CD4-positive, alpha-beta T cell treated with Interleukin-6 for 4 hours (primary cell): ENCODE data around the gene ASB6.
"Not testable (repeated sequence)": the region's sequence is repeated elsewhere in the genome, so short reads cannot be mapped to it uniquely, and the experiment has no call there.

Experiments used
- DNase-seq: peaks from one replicate; pipeline ENCODE4 v3.0.0-alpha.2; 2020; ENCODE audit warnings: mixed read lengths

The ASB6 gene

DNA sequence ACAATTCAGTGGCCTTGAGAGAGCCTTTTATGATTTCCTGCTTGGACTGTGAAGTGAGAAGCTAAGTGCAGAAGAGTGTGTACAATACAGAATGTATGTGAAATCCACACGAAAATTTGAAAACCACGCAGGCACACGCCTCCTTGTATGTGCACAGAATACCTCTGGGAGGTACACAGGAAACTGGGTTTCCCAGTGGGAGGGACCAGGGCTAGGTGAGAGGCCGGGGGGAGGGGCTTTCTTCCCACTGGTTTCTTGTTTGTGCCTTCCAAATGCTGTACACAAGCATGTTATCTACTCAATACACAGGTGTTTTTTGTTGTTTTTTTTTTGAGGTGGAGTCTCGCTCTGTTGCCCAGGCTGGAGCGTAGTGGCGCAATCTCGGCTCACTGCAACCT, 37.2 kb downstream of the ASB6 start:
- peak; percentile 65 for DNase-seq

- DNase-seq: no peak
Measured at GRCh38 chr9:129604056-129604765, 37.7 kb downstream of the ASB6 start.

- DNase-seq: no peak
Measured at GRCh38 chr9:129602598-129603415, 39.1 kb downstream of the ASB6 start.

DNA sequence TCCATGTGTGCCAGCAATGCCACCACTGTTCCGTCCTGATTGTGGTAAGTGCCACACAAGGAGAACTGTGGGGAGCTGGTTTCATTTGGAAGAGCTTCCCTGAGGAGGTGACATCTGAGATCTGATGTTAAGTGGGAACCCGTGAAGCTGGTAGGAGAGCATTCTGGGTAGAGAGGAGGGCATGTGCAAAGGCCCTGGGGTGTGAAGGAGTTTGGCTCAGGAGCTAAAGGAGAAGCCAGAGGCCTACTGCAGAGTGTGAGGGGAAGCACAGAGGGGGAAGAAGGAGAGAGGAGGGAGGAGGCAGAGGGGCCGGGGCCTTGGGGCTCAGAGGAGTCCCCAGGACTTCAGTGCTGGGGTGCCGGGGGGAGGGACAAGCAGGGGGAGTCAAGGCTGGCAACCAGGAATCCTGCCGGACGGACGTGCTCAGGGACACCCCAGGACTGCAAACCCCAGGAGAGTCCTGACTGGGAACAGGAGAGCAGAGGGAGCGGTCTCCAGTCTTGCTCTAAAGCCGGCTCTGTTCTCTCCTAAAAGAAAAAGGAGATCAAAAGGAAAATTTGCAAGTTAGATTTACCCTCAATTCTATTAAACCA, 40.8 kb downstream of the ASB6 start:
- DNase-seq: no peak

DNA sequence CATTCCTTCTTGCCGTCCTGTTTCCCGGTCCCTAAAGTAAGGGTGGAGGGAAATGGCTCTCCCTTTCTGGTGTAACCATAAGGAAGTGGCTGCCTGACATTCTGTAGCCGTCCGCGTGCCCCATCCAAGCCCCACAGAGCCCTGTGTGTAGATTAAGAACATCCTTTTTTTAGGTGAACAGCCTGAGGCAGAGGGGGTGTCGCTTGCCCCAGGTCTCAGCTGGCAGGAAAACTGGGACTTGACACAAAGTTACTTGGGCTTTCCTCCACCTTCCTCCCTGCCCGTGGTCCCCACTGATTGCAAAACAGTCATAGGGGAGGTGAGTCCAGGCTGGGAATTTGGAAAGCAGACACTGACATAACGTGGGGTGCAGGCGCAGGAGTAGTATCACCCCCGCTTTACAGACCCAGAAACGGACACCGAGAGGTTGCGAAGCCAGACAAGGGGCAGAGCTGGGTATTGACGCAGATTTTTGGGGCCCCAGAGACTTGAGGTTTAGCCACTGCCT, 43.8 kb downstream of the ASB6 start:
- DNase-seq: no peak

DNA sequence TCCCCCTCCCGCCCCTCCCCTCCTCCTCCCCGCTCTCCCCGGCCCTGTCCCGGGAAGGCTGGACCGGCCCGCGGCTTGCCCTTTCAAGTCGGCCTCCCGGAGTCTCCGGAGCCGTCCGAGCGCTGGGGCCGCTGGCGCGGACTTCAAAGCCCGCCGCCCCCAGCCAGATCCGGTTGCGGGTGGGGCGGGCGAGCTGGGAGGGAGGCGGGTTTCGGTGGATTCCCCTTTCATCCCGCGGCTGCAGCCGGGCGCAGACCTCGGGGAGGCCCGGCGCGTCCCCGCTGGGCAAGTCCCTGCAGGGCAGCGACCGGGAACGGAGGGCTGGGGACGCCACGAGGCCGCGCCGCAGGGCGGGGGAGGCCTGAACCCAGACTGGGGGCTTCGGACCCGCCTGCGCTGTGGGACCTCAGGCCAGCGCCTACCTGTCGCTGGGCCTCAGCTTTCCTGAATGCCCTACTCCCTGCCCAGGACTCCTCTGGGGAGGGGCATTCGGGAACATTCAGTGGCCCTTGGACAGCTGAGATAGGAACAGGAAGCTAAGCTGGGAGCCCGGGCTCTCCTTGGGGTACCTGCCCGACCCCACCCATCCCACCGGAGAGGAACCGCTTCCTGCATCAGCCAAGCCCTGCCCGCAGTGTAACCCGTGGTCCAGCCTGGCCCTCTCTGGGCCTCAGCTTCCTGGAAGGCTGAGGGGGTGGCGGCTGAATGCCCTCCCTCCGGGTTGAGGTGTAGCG, 44.4 kb downstream of the ASB6 start:
- DNase-seq: peak; percentile 44

GRCh38 chr9:129596541-129597331, 45.2 kb downstream of the ASB6 start:
- DNase-seq: no peak

- DNase-seq: no peak
Measured at GRCh38 chr9:129595903-129596540, 45.9 kb downstream of the ASB6 start.

GRCh38 chr9:129595311-129595741, 46.6 kb downstream of the ASB6 start:
- no peak for DNase-seq

DNA sequence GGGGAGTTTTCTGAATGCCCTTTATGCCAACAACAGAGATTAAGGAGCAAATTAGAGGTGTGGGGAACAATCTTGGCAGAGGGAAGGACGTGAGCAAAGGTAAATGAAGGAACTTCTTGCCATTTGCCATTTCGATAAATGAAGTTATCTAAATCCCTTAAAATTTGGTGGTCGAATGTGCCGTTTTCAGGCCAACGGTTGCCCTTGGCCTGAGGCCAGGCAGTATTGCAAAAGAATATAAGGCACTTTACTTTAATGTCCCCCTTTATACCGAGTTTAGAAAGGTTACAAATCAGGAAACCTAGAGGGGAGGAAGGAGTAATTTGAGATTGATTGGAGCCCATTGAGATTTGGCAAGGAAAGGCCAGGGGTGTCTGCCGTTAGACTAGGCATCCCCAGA, 47.3 kb downstream of the ASB6 start:
- no peak for DNase-seq

DNA sequence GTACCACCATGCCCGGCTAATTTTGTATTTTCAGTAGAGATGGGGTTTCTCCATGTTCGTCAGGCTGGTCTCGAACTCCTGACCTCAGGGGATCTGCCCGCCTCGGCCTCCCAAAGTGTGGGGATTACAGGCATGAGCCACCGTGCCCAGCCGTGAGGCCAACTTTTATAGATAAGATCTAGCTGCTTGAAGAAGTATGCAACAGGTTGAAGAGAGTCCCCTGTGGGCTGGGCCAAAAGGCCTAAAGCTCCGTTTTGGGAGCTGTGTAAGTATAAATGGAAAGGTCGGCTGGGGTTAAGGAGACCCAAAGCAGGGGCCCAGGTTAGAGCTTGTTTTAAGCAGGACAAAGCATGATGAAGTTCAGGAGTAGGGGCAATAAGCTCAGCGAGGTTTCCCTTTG, 49.2 kb downstream of the ASB6 start:
- DNase-seq: not testable (repeated sequence)

DNA sequence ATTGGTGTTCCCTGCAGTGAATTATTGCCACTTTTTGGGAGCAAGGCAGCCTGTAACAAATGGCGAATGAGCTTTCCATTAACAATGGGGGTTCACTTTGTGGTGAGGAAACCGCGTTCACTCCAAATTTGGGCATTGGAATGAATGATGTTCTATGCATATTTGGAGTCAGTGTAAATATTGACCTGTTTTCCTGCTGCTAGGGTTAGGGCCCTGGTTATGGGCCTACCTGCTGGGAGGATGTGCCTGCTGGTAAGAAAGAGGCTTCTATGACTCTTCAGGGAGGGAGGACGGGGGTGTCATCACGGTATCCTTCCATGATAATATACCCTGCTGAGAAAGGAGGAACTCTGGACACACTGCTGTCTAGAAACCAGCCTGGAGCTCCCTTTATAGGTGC, 50.0 kb downstream of the ASB6 start:
- DNase-seq: no peak

DNA sequence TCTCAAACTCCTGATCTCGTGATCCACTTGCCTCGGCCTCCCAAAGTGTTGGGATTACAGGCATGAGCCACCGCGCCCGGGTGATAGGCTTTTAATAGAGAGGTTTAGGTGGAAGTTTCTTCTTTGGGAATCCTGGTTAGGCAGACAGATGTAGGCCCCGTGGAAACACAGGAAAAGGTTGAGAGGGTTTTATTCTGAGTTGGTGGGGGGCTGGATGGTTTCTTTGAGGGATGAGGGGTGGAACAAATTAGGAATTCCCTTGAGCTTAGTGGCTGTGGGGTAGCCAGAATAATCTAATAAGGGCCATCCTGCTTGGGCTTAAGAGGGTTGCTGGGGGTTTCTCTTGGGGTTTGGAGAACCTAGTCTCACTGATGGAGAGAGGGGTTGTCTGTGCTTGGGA, 51.5 kb downstream of the ASB6 start:
- DNase-seq: no peak

DNA sequence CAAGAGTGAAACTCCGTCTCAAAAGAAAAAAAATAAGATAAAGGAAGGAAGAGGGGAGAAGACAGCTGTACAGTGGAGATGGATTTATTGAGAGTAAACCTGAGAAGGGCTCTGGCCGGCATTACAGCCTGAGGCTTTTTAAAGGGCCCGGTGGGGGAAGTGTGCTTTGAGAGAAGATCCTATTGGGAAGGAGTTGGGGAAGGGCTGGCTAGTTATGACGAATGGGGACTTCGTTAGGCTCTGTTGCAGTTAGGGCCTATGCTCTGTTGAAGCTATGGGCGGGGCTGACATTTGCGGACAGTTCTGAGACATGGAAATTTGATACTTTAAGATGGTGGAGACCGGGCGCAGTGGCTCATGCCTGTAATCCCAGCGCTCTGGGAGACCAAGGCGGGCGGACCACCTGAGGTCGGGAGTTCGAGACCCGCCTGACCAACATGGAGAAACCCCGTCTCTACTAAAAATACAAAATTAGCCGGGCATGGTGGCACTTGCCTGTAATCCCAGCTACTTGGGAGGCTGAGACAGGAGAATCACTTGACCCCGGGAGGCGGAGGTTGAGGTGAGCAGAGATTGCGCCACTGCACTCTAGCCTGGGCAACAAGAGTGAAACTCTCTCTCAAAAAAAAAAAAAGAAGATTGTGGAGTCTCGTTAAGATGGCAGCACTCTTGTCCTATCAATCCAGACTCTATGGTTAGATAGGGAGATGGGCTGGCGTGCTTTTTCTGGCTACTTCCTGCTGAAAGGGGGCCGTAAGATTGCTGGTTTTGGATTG, 54.3 kb downstream of the ASB6 start:
- DNase-seq: no peak

DNA sequence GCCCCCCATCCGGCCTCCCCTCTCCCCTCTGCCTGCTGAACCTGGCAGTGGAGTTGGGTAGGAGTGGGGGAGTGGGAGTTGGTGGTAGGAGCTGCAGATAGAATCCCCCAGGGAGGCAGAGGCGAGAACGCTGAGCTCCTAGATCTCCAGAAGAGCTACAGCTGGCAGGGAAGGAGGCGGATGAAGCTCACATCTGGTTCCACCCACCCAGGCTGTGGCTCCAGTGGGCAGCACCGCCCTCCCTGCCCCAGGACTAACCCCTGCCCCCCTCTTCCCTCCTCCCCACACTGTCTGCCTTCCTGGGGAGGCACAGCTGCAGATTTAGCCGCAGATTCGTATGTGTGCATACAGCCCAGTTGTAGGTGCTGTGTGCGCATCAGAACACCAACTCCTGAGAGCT, 55.3 kb downstream of the ASB6 start:
- peak; percentile 55 for DNase-seq

DNA sequence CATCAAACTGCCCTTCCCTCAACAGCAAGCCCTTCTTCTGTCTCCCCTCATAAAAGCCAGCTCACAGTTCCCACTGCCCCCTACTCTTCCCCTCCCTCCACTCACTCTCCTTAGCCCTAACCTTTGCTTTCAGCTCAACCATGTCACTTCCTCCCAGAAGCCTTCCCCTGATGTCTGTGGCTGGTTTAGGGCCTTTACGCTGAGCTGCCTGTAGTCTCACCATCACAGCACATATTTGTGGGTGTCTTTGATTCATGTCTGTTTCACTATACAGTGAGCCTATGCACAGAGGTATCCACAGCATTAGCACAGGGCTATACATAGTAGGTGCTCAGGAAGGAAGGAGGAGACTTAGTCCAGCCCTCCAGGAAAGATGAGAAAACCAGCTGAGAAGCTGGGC, 55.7 kb downstream of the ASB6 start:
- peak; percentile 33 for DNase-seq

DNA sequence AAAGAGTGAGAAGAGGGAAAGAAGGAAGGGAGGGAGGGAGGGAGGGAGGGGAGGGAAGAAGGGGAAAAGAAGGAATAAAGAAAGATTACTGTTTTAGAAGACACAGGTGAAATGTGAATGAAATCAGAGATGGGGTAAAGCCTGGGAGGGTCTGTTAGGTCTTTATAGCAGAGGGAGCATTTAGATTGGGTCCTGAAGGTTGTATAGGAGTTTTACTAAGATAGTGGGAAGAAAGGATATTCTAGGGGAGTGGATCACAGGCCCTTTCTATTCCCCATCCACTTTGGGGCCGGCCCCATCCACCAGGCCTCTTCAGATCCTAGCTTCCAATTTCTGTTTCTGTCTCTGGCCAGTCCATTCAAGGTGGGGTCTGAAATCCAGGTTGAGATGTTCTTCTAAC, 56.6 kb downstream of the ASB6 start:
- DNase-seq: no peak
